GM12878 (cell line): ENCODE results near the gene TBP. TPM values are rescaled to one million over a fixed set of nuclear protein-coding genes. Genes with fewer than 3 reads are reported as not detected.

Experiments
- ATAC-seq: fragments of 200-7000 bp; cut with Tn5 transposase; 3 replicates; pipeline ENCODE4 v1.9.1; 2020; ENCODE audit warnings: mild to moderate bottlenecking, moderate library complexity
- BruUV-seq: library from RNA; stranded (reverse); fragments of 400-500 nt; replicated peaks from 2 replicates; lab custom pipeline; 2021; lab: Mats Ljungman, UMichigan
- CTCF ChIA-PET: fragments of 300-600 bp; sonication (Branson Sonifier 250); formaldehyde crosslinking; extraction: SDS; loops from one replicate; lab custom pipeline; 2021; ENCODE audit warnings: inconsistent platforms; lab: Yijun Ruan, JAX
- POLR2A ChIA-PET: fragments of 350-600 bp; formaldehyde crosslinking; extraction: SDS; loops from one replicate; lab custom pipeline; 2021; ENCODE audit warnings: inconsistent platforms; lab: Charles Lee
- RAD21 ChIA-PET: fragments of 300-600 bp; sonication (Branson Sonifier 250); formaldehyde crosslinking; loops from one replicate; lab custom pipeline; 2023; ENCODE audit warnings: antibody characterized with exemption; ENCODE audit not compliant: unreplicated experiment; lab: Charles Lee
- SMC1A ChIA-PET: fragments of 300-600 bp; sonication (Branson Sonifier 250); formaldehyde crosslinking; loops from one replicate; lab custom pipeline; 2023; ENCODE audit not compliant: unreplicated experiment, uncharacterized antibody; lab: Charles Lee
- DNase-seq: peaks from one replicate; pipeline ENCODE4 v3.0.0-alpha.2; 2011; ENCODE audit warnings: low read depth, low spot score
- FAIRE-seq: peaks from 3 replicates; lab custom pipeline; 2011; peaks lifted over from hg19 to GRCh38; lab: Jason Lieb, UNC
- H2AFZ ChIP-seq: 2 replicates; pipeline ENCODE4 v1.6.0; 2011; ENCODE audit warnings: low read depth, low read length, control low read depth; ENCODE audit not compliant: control insufficient read depth
- H3K27ac ChIP-seq: 2 replicates; pipeline ENCODE4 v1.5.1; 2011; ENCODE audit warnings: control low read depth; ENCODE audit not compliant: control insufficient read depth, insufficient read depth
- H3K27me3 ChIP-seq, 2 experiments: replicated peaks in 1 of 2; 2 replicates each; pipeline versions ENCODE4 v1.6.0 to v1.6.1; 2011; ENCODE audit warnings: low read length in 1 of 2; ENCODE audit not compliant: control insufficient read depth in 2 of 2, insufficient read depth in 2 of 2
- H3K36me3 ChIP-seq, 2 experiments: 2 replicates each; pipeline ENCODE4 v1.5.1; 2011; ENCODE audit warnings: low read length in 1 of 2; ENCODE audit not compliant: control insufficient read depth in 2 of 2, insufficient read depth in 2 of 2
- H3K4me1 ChIP-seq: 2 replicates; pipeline ENCODE4 v1.6.1; 2011; ENCODE audit warnings: mild to moderate bottlenecking, low read length, moderate library complexity, mixed read lengths; ENCODE audit not compliant: control insufficient read depth, insufficient read depth
- H3K4me2 ChIP-seq: 2 replicates; pipeline ENCODE4 v1.6.0; 2011; ENCODE audit warnings: control low read depth; ENCODE audit not compliant: control insufficient read depth, insufficient read depth
- H3K4me3 ChIP-seq: fragments of 200-600 bp; sonication (generic); 2 replicates; pipeline ENCODE4 v1.5.1; 2016
- H3K79me2 ChIP-seq: 2 replicates; pipeline ENCODE4 v1.6.0; 2011; ENCODE audit warnings: low read length; ENCODE audit not compliant: control insufficient read depth, insufficient read depth
- H3K9ac ChIP-seq: 2 replicates; pipeline ENCODE4 v1.8.0; 2011; ENCODE audit warnings: low read length, control low read depth, mixed read lengths; ENCODE audit not compliant: control insufficient read depth, insufficient read depth
- H3K9me3 ChIP-seq: replicated peaks from 3 replicates; pipeline ENCODE4 v1.5.1; 2011; ENCODE audit warnings: mild to moderate bottlenecking, low read length; ENCODE audit not compliant: control insufficient read depth, insufficient read depth
- H4K20me1 ChIP-seq: 2 replicates; pipeline ENCODE4 v1.6.0; 2011; ENCODE audit not compliant: control insufficient read depth, insufficient read depth
- POLR2A ChIP-seq: IDR thresholded peaks from 2 replicates; pipeline ENCODE4 v1.6.1; 2011; ENCODE audit warnings: low read depth, mild to moderate bottlenecking, low read length
- POLR2AphosphoS5 ChIP-seq: IDR thresholded peaks from 2 replicates; pipeline ENCODE4 v1.6.1; 2011; ENCODE audit warnings: mild to moderate bottlenecking, low read length, inconsistent platforms
- SUPT20H ChIP-seq: IDR thresholded peaks from 2 replicates; pipeline ENCODE4 v1.6.1; 2011; ENCODE audit warnings: low read depth, mild to moderate bottlenecking, low read length, moderate library complexity, borderline replicate concordance; ENCODE audit not compliant: control insufficient read depth
- WGBS: methylation state at CpG from one replicate; pipeline ENCODE4 v1.1.6; 2016; ENCODE audit warnings: low lambda C conversion rate; ENCODE audit not compliant: insufficient replicate concordance, insufficient coverage; ENCODE audit errors: missing lambda C conversion rate; 5-methylcytosine and 5-hydroxymethylcytosine counted together
- in situ Hi-C: fragments of 300-500 bp; cut with MboI; formaldehyde crosslinking; loops from 9 replicates; pipeline ENCODE4 v1.14.3; 2018; ENCODE audit warnings: mixed read lengths
- intact Hi-C: fragments of 100-400 bp; cut with micrococcal nuclease; formaldehyde crosslinking; loops from one replicate; pipeline ENCODE4 v1.14.2; 2022; ENCODE audit not compliant: unreplicated experiment
- polyA plus RNA-seq, 11 experiments: library from polyadenylated mRNA; depleted of rRNA in 4 of 11; unstranded in 6 of 11; stranded (reverse) in 5 of 11; fragments of >200 nt; fragmentation: Nextera tagmentation in 4 of 11; fragmentation: Illumina TruSeq in 1 of 11; extraction: Ambion mirVana in 4 of 11; extraction: Trizol in 1 of 11; gene quantifications; 1 replicate in 1 of 11; 2 replicates in 10 of 11; pipeline versions ENCODE4 v1.2.1 to v1.2.3, GENCODE V29; 2011 to 2016; ENCODE audit warnings: inconsistent platforms in 2 of 11, missing spikeins in 2 of 11, low read depth in 1 of 11
- total RNA-seq, 4 experiments: library from RNA; depleted of rRNA in 3 of 4; stranded (reverse); fragments of >200 nt in 3 of 4; fragmentation: Illumina TruSeq in 1 of 4; extraction: Trizol in 1 of 4; gene quantifications; 2 replicates each; pipeline versions ENCODE4 v1.2.1 to v1.2.3, GENCODE V29; 2013 to 2021
- TF ChIP-seq, protein P1 (sequence below): IDR thresholded peaks from 2 replicates; pipeline ENCODE4 v1.6.1; 2012; ENCODE audit warnings: low read depth, low read length, improper control_type of control experiment

The TBP gene
- total and polyA plus RNA-seq, 10 of the 15 experiments (the other 5 are each of a cell fraction or from before 2014, with no cell fraction given) = 13.6 to 39.5 (median 26.5) TPM

- ChIA-PET RAD21 (no interaction called here), POLR2A (interaction anchor here (1.2 kb wide), 1 partner anchor 17 kb away, joined by 7 read pairs; no protein-coding TSS in a partner anchor), CTCF (interaction anchor here (1.0 to 2.1 kb wide), 2 partner anchors 11 to 702 kb away, joined by 3 to 10 read pairs; no protein-coding TSS in a partner anchor), SMC1A (interaction anchor here (1.1 kb wide), 1 partner anchor 16 kb away, joined by 4 read pairs; no protein-coding TSS in a partner anchor)
- H3K36me3 ChIP-seq = peaks cover 16 to 37% of the 10 kb centered on the region in 2 experiments
- FAIRE-seq (no peak), ATAC-seq (no peak), DNase-seq (no peak)
- no peaks in the 10 kb centered on the region for H3K4me1 ChIP-seq
- no peak overlapping the region for H3K4me2 ChIP-seq
- no TSS peak for BruUV-seq
- in situ Hi-C loops (no loop called here), intact Hi-C loops (loop anchor here (5.0 kb wide), 1 partner anchor 1576 kb away; no protein-coding TSS in a partner anchor)
- no peak overlapping the region for H3K4me3 ChIP-seq
- H3K9me3 ChIP-seq = no peaks in the 10 kb centered on the region
- peak; percentile 67; the same call in 1 of the 2 replicates for TF ChIP-seq POLR2AphosphoS5
- no peak for TF ChIP-seq SUPT20H
- 0 out of 2 replicates have a peak, but pooled peaks have one; percentile 12 for TF ChIP-seq POLR2A
- WGBS = 94% methylated on average over 2 of the region's 2 CpGs
- no peak overlapping the region for H3K27ac ChIP-seq
- no peak overlapping the region for H2AFZ ChIP-seq
- no peaks in the 10 kb centered on the region for H3K27me3 ChIP-seq
- H3K9ac ChIP-seq = no peak overlapping the region
- no peaks in the 10 kb centered on the region for H3K79me2 ChIP-seq
- no peaks in the 10 kb centered on the region for H4K20me1 ChIP-seq
Observed at GRCh38 chr6:170533792-170534191, 20.4 kb upstream of the TBP start.

- Histone ChIP-seq H3K4me3 (no peak overlapping the region), H3K27ac (no peak overlapping the region), H4K20me1 (no peaks in the 10 kb centered on the region), H3K9me3 (no peaks in the 10 kb centered on the region), H3K79me2 (peaks cover 1% of the 10 kb centered on the region), H3K4me2 (no peak overlapping the region), H2AFZ (no peak overlapping the region), H3K4me1 (no peaks in the 10 kb centered on the region), H3K36me3 (peaks cover 16 to 40% of the 10 kb centered on the region in 2 experiments), H3K9ac (no peak overlapping the region), H3K27me3 (no peaks in the 10 kb centered on the region)
- ChIA-PET SMC1A (no interaction called here), POLR2A (interaction anchor here (1.2 kb wide), 1 partner anchor 16 kb away, joined by 7 read pairs; no protein-coding TSS in a partner anchor), CTCF (no interaction called here), RAD21 (interaction anchor here (1.1 kb wide), 1 partner anchor 703 kb away, joined by 3 read pairs; no protein-coding TSS in a partner anchor)
- in situ Hi-C loops (no loop called here), intact Hi-C loops (no loop called here)
- BruUV-seq = no TSS peak
- 94% methylated on average over 5 of the region's 5 CpGs for WGBS
- DNase-seq (no peak), ATAC-seq (no peak), FAIRE-seq (no peak)
- TF ChIP-seq, protein P1, sequence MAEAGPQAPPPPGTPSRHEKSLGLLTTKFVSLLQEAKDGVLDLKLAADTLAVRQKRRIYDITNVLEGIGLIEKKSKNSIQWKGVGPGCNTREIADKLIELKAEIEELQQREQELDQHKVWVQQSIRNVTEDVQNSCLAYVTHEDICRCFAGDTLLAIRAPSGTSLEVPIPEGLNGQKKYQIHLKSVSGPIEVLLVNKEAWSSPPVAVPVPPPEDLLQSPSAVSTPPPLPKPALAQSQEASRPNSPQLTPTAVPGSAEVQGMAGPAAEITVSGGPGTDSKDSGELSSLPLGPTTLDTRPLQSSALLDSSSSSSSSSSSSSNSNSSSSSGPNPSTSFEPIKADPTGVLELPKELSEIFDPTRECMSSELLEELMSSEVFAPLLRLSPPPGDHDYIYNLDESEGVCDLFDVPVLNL = no peak
Observed at GRCh38 chr6:170535004-170535403, 19.2 kb upstream of the TBP start.
